Head of caudate nucleus (tissue), 42 donors: ENCODE data around the gene SPATA7.

Source experiments
- DNase-seq, 42 donors: peaks; one replicate each; pipeline versions ENCODE4 v3.0.0 to v3.0.0-alpha.2; 2020 to 2021; ENCODE audit warnings: mixed read lengths in 7 of 42
- intact Hi-C: fragments of 100-400 bp; cut with DNase I; formaldehyde crosslinking; loops from one replicate; pipeline ENCODE4 v1.15.0; 2022

SPATA7 gene

GRCh38 chr14:88388741-88389282, 3.4 kb downstream of the SPATA7 start:
- intact Hi-C loops: loop anchor here (10.0 kb wide), 1 partner anchor 166 kb away; the partner anchor contains the start of gene PTPN21
- DNase-seq: no peak

- intact Hi-C loops: no loop called here
Observed at GRCh38 chr14:88392609-88393008, 7.2 kb downstream of the SPATA7 start.

GRCh38 chr14:88411039-88411438, 25.6 kb downstream of the SPATA7 start:
- intact Hi-C loops: no loop called here
- no peak for DNase-seq

More at GRCh38 chr14:88392609-88393008, 7.2 kb downstream of the SPATA7 start:
- DNase-seq: no peak

- DNase-seq: no peak
- intact Hi-C loops: no loop called here
Observed at GRCh38 chr14:88417594-88417993, 32.1 kb downstream of the SPATA7 start.

GRCh38 chr14:88420187-88420586, 34.7 kb downstream of the SPATA7 start:
- DNase-seq: no peak
- intact Hi-C loops: no loop called here

GRCh38 chr14:88421286-88421685, 35.8 kb downstream of the SPATA7 start:
- DNase-seq: no peak
- intact Hi-C loops: no loop called here

- DNase-seq: no peak
- intact Hi-C loops: no loop called here
Observed at GRCh38 chr14:88422047-88422446, 36.6 kb downstream of the SPATA7 start.

- DNase-seq: peak in 9 of 42 donors; percentile 3 to 56 (median 16)
- intact Hi-C loops: no loop called here
Observed at GRCh38 chr14:88422919-88423650, 37.6 kb downstream of the SPATA7 start.

GRCh38 chr14:88424573-88424972, 39.1 kb downstream of the SPATA7 start:
- DNase-seq: no peak
- intact Hi-C loops: no loop called here

- intact Hi-C loops: no loop called here
- no peak for DNase-seq
Observed at GRCh38 chr14:88426271-88426670, 40.8 kb downstream of the SPATA7 start.

GRCh38 chr14:88430976-88431375, 45.5 kb downstream of the SPATA7 start:
- intact Hi-C loops: no loop called here
- DNase-seq: no peak

- peak in 7 of 42 donors; percentile 8 to 56 (median 17) for DNase-seq
- intact Hi-C loops: no loop called here
Observed at GRCh38 chr14:88437658-88438057, 52.2 kb downstream of the SPATA7 start.

- intact Hi-C loops: no loop called here
- DNase-seq: no peak
Observed at GRCh38 chr14:88439088-88439487, 53.6 kb downstream of the SPATA7 start.

- intact Hi-C loops: no loop called here
Observed at GRCh38 chr14:88452231-88452630, 66.8 kb downstream of the SPATA7 start.

GRCh38 chr14:88454886-88455285, 69.4 kb downstream of the SPATA7 start:
- no peak for DNase-seq
- intact Hi-C loops: no loop called here

More at GRCh38 chr14:88452231-88452630, 66.8 kb downstream of the SPATA7 start:
- no peak for DNase-seq

- peak in 3 of 42 donors; percentile 12 to 23 (median 22) for DNase-seq
Observed at GRCh38 chr14:88463318-88463717, 77.9 kb downstream of the SPATA7 start.

GRCh38 chr14:88468406-88468805, 82.9 kb downstream of the SPATA7 start:
- DNase-seq: no peak
- intact Hi-C loops: no loop called here

More at GRCh38 chr14:88463318-88463717, 77.9 kb downstream of the SPATA7 start:
- intact Hi-C loops: no loop called here

- intact Hi-C loops: no loop called here
Observed at GRCh38 chr14:88470542-88471440, 85.3 kb downstream of the SPATA7 start.

GRCh38 chr14:88473791-88474190, 88.3 kb downstream of the SPATA7 start:
- intact Hi-C loops: no loop called here
- DNase-seq: no peak

More at GRCh38 chr14:88470542-88471440, 85.3 kb downstream of the SPATA7 start:
- no peak for DNase-seq
